ENCODE results near the gene TSHZ2.

TSHZ2 gene

DNA sequence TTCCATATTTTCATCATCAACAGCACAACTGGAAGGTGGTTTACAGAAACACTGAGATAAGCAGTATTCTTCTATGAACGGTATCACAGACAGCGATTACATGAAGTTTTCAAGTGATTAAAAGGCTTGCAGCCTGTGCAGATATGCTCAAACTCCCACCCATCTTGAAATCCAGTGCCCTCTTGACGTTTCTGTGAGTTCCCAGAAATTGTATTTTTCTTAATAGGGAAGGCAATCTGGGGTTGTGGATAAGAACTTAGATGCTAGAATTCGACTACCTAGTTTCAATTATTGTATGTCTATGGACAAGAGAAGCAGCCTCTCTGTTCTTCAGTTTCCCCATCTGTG is 331.2 kb downstream of the TSHZ2 start:
- DNase-seq (ENCODE audit: extremely low spot score) = no peak
- ChIA-PET CTCF (no interaction called here), POLR2A (no interaction called here)
- TF ChIP-seq ELF4 (IDR thresholded peaks at IDR 0.05) (no peak), HDGF (IDR thresholded peaks at IDR 0.05; ENCODE audit: borderline replicate concordance) (no peak), L3MBTL2 (conservative IDR thresholded peaks at IDR 0.05) (no peak), FOXK2 (IDR thresholded peaks at IDR 0.05) (no peak), FOXM1 (IDR thresholded peaks at IDR 0.05; ENCODE audit: borderline replicate concordance) (no peak)

DNA sequence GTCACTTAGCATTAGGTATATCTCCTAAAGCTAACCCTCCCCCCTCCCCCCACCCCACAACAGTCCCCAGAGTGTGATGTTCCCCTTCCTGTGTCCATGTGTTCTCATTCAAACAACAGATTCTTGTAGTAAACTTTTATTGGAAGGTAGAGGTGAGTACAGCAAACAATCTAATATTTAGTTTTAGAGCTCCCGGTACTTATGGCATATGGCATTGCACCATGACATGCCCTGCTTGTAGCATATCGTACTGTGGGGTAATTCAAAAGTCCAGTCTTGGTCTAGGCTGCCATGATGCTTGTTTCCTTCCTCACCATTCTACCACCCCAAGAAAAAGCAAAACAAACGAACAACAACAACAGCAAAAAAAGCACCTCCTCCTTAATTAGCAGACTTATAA is 332.0 kb downstream of the TSHZ2 start:
- ChIA-PET POLR2A (no interaction called here), CTCF (interaction anchor here (0.6 kb wide), 1 partner anchor 658 kb away, joined by 5 read pairs; no protein-coding TSS in a partner anchor)
- no peak for DNase-seq (ENCODE audit: extremely low spot score)
- TF ChIP-seq FOXK2 (IDR thresholded peaks at IDR 0.05) (no peak), ZNF384 (IDR thresholded peaks at IDR 0.05) (no peak), SP1 (IDR thresholded peaks at IDR 0.05) (no peak), FOXM1 (IDR thresholded peaks at IDR 0.05; ENCODE audit: borderline replicate concordance) (no peak), LEF1 (IDR thresholded peaks at IDR 0.05; ENCODE audit: borderline replicate concordance) (no peak), NFRKB (IDR thresholded peaks at IDR 0.05) (no peak), ARNT (IDR thresholded peaks at IDR 0.05) (no peak), TARDBP (IDR thresholded peaks at IDR 0.05) (no peak), ELF4 (IDR thresholded peaks at IDR 0.05) (no peak), BHLHE40 (IDR thresholded peaks at IDR 0.05; ENCODE audit: borderline replicate concordance) (no peak), HDGF (IDR thresholded peaks at IDR 0.05; ENCODE audit: borderline replicate concordance) (no peak), SUZ12 (IDR thresholded peaks at IDR 0.05) (no peak), CTBP1 (IDR thresholded peaks at IDR 0.05; ENCODE audit: borderline replicate concordance) (no peak), FOXA1 (IDR thresholded peaks at IDR 0.05) (no peak), L3MBTL2 (conservative IDR thresholded peaks at IDR 0.05) (no peak)
- TF ChIP-seq, protein P1, sequence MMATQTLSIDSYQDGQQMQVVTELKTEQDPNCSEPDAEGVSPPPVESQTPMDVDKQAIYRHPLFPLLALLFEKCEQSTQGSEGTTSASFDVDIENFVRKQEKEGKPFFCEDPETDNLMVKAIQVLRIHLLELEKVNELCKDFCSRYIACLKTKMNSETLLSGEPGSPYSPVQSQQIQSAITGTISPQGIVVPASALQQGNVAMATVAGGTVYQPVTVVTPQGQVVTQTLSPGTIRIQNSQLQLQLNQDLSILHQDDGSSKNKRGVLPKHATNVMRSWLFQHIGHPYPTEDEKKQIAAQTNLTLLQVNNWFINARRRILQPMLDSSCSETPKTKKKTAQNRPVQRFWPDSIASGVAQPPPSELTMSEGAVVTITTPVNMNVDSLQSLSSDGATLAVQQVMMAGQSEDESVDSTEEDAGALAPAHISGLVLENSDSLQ (IDR thresholded peaks at IDR 0.05) = no peak

DNA sequence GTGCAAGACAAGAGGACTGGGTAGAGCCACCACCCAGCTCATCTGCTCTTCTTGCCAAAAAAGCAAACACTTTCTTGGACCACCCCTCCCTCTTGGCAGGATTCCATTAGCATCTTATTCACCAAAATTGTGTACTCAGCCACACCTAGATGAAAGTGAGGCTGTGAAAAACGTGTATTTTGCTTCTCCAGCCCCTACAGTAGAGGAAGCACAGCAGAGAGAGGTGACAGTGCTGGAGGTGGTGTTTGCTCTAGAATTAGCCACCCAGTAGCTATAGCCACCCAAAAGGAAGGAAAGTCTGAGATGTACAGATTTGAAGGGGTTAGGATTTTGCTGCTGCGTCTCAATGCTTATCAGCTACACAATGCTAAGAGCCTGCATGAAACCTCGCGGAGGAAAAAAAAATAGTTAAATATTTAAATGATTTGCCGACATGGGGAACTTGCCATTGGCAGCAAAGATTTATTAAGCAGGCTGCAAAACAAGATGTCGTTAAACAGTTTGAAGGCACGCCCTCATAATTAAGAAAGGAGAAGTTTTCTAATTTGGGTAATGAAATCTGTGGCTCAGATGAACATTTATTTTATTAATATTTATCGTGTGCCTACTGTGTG is 334.1 kb downstream of the TSHZ2 start:
- POLR2A ChIA-PET = no interaction called here
- CTCF ChIA-PET = no interaction called here
- no peak for TF ChIP-seq NFRKB (IDR thresholded peaks at IDR 0.05)
- TF ChIP-seq ARNT (IDR thresholded peaks at IDR 0.05) = no peak
- TF ChIP-seq ZNF384 (IDR thresholded peaks at IDR 0.05) = no peak
- TF ChIP-seq TARDBP (IDR thresholded peaks at IDR 0.05) = no peak
- TF ChIP-seq ELF4 (IDR thresholded peaks at IDR 0.05) = no peak
- no peak for TF ChIP-seq HDGF (IDR thresholded peaks at IDR 0.05; ENCODE audit: borderline replicate concordance)
- TF ChIP-seq LEF1 (IDR thresholded peaks at IDR 0.05; ENCODE audit: borderline replicate concordance) = no peak
- TF ChIP-seq, protein P1 (IDR thresholded peaks at IDR 0.05) = no peak
- no peak for TF ChIP-seq SUZ12 (IDR thresholded peaks at IDR 0.05)
- TF ChIP-seq FOXA1 (IDR thresholded peaks at IDR 0.05) = no peak
- TF ChIP-seq L3MBTL2 (conservative IDR thresholded peaks at IDR 0.05) = no peak
- TF ChIP-seq FOXM1 (IDR thresholded peaks at IDR 0.05; ENCODE audit: borderline replicate concordance) = no peak
- TF ChIP-seq CTBP1 (IDR thresholded peaks at IDR 0.05; ENCODE audit: borderline replicate concordance) = no peak
- no peak for TF ChIP-seq BHLHE40 (IDR thresholded peaks at IDR 0.05; ENCODE audit: borderline replicate concordance)
- no peak for TF ChIP-seq FOXK2 (IDR thresholded peaks at IDR 0.05)
- TF ChIP-seq SP1 (IDR thresholded peaks at IDR 0.05) = no peak
- no peak for DNase-seq (ENCODE audit: extremely low spot score)

DNA sequence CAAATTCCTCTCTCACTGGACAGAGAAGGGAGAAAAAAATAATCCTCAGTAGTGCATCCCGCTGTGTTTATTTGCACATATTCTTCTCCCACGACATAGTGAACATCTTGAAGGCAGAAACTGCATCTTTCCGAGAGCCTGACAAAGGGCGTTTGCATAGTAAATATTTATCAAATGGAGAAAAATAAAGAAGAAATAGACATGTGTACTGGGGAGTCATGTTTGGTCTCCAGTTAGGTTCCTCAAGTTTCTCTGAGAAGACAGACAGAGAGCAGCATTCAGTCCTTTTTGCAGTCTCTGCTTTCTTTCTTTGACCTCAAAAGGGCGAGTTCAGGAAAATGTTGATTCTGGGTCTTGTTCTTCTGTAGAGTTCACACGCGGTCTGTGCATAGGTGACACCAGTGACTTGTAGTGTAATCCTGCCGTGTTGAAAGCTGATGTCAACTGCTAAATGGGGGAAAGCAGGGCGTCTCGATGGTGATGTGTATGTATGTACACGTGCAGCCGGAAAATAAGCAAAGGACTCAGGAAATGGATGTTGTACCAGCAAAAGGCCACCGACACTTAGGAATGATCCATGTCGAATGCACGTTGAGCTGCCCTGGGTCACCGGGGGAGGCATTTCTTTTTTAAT is 335.9 kb downstream of the TSHZ2 start:
- POLR2A ChIA-PET = interaction anchor here (0.9 kb wide), 1 partner anchor 9 kb away, joined by 3 read pairs; no protein-coding TSS in a partner anchor
- TF ChIP-seq LEF1 (IDR thresholded peaks at IDR 0.05; ENCODE audit: borderline replicate concordance) (no peak), ZNF384 (IDR thresholded peaks at IDR 0.05) (no peak), SUZ12 (IDR thresholded peaks at IDR 0.05) (no peak), CTBP1 (IDR thresholded peaks at IDR 0.05; ENCODE audit: borderline replicate concordance) (no peak), HDGF (IDR thresholded peaks at IDR 0.05; ENCODE audit: borderline replicate concordance) (no peak), L3MBTL2 (conservative IDR thresholded peaks at IDR 0.05) (no peak), ARNT (IDR thresholded peaks at IDR 0.05) (no peak), BHLHE40 (IDR thresholded peaks at IDR 0.05; ENCODE audit: borderline replicate concordance) (no peak), FOXA1 (IDR thresholded peaks at IDR 0.05) (no peak), ELF4 (IDR thresholded peaks at IDR 0.05) (no peak), TARDBP (IDR thresholded peaks at IDR 0.05) (no peak), SP1 (IDR thresholded peaks at IDR 0.05) (no peak), FOXK2 (IDR thresholded peaks at IDR 0.05) (no peak), NFRKB (IDR thresholded peaks at IDR 0.05) (no peak), FOXM1 (IDR thresholded peaks at IDR 0.05; ENCODE audit: borderline replicate concordance) (no peak)
- TF ChIP-seq, protein P1 (IDR thresholded peaks at IDR 0.05) = no peak
- CTCF ChIA-PET = no interaction called here
- no peak for DNase-seq (ENCODE audit: extremely low spot score)

DNA sequence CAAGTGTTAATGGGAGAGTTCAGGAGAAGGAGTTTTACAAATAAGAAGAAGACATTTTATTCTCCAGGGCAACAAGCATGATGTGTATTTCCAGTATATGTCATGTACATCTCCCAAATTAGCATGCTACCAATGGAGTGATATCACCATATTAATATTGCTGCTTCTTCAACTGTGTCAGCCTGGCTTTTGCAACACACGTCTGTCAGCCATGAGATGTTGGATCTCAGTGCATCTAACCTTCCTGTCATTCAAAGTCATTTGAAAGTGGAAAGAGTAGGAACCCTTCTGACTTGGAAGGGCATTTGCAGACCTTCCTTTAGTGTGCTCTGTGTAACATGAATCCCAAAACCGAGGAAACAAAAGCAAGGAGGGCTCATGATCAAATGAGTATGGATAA is 337.4 kb downstream of the TSHZ2 start:
- ChIA-PET CTCF (no interaction called here), POLR2A (no interaction called here)
- TF ChIP-seq TARDBP (IDR thresholded peaks at IDR 0.05) = no peak
- TF ChIP-seq FOXA1 (IDR thresholded peaks at IDR 0.05) = no peak
- DNase-seq (ENCODE audit: extremely low spot score) = no peak

DNA sequence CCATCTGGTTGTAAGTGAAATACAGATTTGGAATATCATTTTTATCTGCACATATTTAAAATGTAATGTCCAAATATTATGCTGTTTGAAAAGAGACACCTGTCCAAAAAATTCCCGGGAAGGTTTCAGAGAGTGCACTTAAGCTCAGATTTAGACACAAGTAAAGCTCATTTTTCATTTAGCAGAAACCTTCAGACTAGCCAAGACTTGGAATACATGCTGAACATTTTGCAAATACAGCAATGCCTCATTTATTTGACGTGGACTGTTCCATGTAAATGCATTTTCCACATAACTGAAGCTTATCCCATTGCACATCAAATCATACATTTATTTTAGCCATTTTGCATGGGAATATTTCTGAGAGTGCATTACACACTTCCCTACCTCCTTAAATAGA is 340.8 kb downstream of the TSHZ2 start:
- DNase-seq (ENCODE audit: extremely low spot score) = no peak
- CTCF ChIA-PET = interaction anchor here (0.7 kb wide), 1 partner anchor 22 kb away, joined by 3 read pairs; no protein-coding TSS in a partner anchor
- POLR2A ChIA-PET = no interaction called here
- no peak for TF ChIP-seq L3MBTL2 (conservative IDR thresholded peaks at IDR 0.05)
- no peak for TF ChIP-seq SUZ12 (IDR thresholded peaks at IDR 0.05)
- no peak for TF ChIP-seq ELF4 (IDR thresholded peaks at IDR 0.05)
- TF ChIP-seq NFRKB (IDR thresholded peaks at IDR 0.05) = no peak
- no peak for TF ChIP-seq LEF1 (IDR thresholded peaks at IDR 0.05; ENCODE audit: borderline replicate concordance)
- no peak for TF ChIP-seq SP1 (IDR thresholded peaks at IDR 0.05)
- no peak for TF ChIP-seq FOXM1 (IDR thresholded peaks at IDR 0.05; ENCODE audit: borderline replicate concordance)
- no peak for TF ChIP-seq FOXK2 (IDR thresholded peaks at IDR 0.05)
- TF ChIP-seq FOXA1 (IDR thresholded peaks at IDR 0.05) = no peak
- TF ChIP-seq BHLHE40 (IDR thresholded peaks at IDR 0.05; ENCODE audit: borderline replicate concordance) = no peak
- no peak for TF ChIP-seq TARDBP (IDR thresholded peaks at IDR 0.05)

Measured in HEK293T (cell line).